ENCODE data around the gene SGK1.

SGK1 gene

GRCh38 chr6:134173366-134173725 is 144.6 kb downstream of the SGK1 start:
- DNase-seq = no peak

DNA sequence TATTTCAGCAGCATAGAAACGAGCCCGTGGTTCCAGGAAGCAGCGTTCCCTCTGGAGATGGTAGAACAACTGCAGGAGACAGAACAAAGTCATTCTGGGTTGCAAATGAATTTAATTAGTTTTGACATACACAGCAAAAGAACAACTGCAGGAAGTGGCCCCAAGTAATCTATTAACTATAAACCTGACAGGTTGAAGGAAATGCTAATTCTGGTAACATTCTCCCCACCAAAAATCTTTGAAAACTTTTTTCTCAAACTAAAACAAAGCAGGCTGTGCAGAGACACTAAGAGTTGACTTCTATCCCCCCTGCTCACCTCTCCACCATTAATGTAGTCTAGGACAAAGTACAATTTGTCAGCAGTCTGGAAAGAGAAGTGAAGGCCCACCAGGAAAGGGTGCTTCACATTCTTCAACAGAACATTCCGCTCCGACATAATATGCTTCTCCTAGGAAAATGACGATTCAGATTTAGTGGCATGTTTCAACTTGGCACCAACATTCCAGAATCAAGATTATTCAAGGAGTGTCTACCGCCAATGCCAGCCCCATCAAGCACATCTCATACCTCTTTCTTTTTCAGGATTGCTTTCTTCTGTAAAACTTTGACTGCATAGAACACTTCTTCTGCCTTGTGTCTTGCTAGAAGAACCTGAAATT is 145.1 kb downstream of the SGK1 start:
- DNase-seq = no peak

DNA sequence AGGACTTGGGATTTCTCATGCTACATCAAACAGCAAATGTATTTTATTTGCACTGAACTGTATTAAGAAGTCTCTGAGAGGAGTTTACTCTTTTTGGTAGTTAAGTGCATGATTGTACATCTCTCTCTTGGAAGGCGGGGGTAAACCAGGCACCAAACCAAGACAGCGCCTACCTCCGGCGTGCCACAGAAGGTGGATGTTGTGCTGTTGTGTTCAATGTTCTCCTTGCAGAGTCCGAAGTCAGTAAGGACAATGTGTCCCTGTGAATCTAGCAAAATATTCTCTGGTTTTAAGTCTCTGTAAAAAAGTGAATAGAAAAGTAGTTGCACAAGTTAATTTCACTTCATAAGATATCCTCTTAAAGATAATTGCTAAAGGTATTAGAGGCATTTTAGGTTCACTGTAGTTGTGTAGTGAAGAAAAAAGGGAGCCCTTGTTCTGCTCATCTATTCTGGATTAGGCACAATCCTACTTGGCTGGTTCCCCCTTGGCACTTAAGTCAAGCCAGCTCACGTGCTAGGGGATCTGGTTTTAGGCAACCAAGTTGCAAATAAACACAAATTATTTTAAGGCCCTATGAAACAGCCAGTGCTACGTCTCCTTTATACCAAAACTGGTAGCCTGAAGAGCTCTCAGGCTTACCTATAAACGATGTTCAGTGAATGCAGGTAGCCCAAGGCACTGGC is 145.7 kb downstream of the SGK1 start:
- peak in 5 of 51 donors; percentile 9 to 49 (median 14) for DNase-seq

GRCh38 chr6:134171517-134171916 is 146.4 kb downstream of the SGK1 start:
- peak in 2 of 51 donors; percentile 8 to 12 for DNase-seq

DNA sequence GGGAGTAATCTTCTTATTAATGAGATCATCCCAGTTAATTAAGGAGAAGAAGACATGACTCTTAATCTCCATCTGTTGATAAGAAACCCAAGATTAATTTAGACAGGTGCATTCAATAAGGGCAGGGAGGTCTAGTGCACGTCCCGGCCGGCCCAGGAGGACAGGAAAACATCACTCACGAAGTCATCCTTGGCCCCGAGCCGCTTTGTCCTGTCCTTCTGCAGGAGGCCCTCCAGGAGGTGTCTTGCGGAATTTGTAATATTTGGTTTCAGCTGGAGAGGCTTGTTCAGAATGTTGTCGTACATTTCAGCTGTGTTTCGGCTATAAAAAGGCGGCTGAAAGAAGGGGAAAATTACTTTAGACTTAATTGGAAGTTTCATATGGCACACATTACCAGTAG is 147.1 kb downstream of the SGK1 start:
- DNase-seq = peak in 1 of 51 donors; percentile 13

- DNase-seq = peak in 2 of 51 donors; percentile 12 to 16
These were observed 147.9 kb downstream of the SGK1 start for GRCh38 chr6:134169871-134170486.

- DNase-seq = no peak
These were observed 149.2 kb downstream of the SGK1 start for GRCh38 chr6:134168590-134169208.

DNA sequence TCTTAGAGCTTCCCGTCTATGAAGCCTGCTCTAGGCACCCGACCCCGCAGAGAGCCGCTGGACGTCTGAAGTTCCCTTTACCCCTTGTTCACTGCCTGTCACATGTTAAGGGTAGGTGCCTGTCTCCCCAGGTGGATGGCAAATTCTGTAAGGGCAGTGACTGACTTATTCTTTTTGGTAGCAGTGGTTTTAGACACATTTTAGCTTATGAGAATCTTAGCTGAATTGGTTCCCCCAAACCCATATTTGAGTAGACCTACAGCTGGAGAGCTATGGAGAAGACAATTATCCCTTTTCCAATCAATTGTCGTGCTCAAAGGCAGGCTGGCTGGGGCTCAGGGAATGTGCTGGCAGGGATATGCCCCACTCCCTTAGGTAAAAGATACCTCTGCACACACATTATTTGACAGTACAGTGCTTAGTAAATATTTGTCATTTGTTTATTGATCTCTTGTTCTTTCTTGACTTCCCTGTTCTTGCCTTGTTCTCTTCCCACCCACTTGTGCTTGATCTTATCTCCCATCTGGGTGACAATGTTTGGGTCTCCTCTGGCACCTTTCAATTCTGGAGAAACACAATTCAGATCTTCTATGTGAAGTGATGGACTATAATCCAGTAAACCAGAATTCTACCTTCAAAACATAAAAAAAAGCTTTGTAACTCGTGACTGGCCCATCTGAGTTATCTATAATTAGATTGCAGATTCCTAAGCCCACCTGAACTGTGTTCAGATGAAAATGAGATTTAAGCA is 151.2 kb downstream of the SGK1 start:
- DNase-seq = no peak

DNA sequence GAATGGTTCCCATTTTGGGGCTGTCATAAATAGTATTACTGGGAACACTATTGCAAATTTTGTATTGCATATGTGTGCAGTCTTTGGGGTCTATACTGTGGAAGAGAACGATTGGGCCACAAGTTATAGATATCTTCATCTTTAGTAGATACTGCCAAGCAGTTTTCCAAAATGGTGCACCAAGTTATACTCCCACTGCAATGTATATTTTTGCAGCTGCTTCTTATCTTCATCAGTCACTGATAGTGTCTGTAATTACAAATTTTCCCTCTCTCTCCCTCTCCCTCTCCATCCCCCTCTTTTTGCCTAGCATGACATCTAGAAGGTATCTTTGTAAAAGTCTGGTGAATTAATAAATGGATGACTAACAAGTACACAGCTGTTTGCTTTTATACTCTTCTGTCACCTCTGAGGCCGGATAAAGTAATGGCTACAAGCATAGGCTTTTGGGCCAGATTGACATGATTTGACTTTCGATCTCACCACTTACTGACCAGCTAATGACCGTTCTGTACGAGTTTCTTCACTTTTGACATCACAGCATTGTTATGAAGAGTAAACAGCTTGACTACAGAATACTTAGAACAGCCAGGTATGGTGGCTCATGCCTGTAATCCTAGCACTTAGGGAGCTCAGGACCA is 152.2 kb downstream of the SGK1 start:
- no peak for DNase-seq

GRCh38 chr6:134164300-134164699 is 153.6 kb downstream of the SGK1 start:
- DNase-seq = no peak

DNA sequence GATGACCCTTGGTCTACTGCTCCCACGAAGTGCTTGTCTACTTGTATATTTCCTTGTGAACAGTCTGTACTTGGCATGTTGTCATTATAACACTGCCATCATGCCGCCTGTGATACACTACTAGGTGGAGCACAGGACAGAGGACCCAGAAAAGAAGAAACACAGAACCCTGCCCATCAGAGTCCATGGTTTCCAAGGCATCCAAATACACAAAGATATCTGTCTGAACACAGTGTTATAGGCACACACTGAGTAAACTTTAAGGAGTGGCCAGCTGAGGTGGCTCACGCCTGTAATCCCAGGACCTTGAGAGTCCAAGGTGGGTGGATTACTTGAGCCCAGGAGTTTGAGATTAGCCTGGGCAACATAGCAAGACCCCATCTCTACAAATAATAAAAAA is 155.0 kb downstream of the SGK1 start:
- no peak for DNase-seq

DNA sequence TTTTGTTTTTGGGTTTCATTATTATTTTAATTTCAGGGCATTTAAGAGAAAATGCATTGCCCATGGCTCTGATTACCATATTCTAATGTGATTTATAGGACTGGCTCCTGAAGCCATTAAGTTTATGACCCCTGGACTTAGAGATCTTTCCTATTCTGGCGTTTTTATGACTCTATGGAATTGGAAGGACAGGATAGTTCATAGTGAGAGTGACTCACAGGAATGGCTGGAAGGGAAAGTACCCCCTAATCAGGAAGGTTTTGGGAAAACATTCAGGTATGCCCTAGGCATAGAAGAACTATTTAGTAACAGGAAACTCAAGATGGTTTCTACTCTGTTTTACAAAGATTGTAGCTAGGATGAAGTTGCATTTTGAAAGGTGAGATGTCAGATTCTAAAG is 156.9 kb downstream of the SGK1 start:
- no peak for DNase-seq

DNA sequence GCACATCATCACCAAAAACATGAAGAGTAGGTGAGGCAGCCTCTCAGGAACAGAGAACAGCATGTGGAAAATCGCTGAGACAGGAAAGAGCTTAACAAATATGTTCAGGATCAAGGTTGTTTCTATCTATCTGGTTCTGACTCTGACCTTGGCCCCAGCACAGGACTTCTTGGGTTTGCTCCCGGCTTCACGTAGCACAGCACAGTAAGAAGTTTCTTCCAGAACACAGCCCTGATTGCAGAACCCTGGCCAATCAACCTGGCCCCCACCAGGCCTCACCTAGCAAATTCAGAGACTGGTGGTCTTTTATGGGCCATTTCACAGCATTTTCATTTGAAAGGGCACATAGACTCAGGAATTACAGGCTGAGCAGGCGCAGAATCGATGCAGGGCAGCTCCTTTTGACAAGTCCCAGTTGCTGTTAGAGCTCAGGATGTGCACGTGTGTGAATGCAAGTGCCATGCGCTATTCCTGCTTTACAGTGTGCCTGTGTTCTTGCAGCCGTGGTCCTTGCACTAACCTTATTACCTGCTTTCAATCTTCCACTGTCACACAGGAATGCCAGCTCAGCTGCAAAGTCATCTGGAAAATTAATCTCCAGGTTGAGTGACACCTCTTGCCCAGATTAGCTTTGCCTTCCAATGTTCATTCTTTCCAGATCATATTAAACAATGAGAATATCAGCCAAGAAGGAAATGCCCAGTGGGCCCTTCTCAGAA is 165.0 kb downstream of the SGK1 start:
- DNase-seq = no peak

GRCh38 chr6:134148566-134148965 is 169.3 kb downstream of the SGK1 start:
- DNase-seq = no peak

DNA sequence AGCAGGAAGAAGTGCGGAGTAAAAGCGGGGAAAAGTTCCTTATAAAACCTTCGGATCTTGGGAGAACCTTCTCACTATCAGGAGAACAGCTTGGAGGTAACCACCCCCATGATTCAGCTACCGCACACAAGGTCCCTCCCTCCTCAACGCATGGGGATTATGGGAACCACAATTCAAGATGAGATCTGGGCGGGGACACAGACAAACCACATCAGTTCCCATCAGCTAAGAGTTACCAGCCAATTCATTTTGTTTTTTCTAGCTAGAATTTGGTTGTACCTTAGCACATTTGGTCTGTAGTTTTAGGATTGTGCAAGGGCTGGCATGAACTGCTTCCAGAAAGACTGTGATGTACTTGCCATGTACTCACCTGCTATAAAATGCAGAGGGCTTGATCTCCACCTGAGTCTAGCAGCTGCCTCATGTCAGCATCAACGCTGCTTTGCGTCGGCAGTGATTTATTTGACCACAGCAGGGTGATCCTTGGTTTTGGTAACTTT is 170.8 kb downstream of the SGK1 start:
- no peak for DNase-seq

GRCh38 chr6:134146268-134147033 is 171.5 kb downstream of the SGK1 start:
- no peak for DNase-seq

- no peak for DNase-seq
These were observed 172.1 kb downstream of the SGK1 start for GRCh38 chr6:134145786-134146185.

DNA sequence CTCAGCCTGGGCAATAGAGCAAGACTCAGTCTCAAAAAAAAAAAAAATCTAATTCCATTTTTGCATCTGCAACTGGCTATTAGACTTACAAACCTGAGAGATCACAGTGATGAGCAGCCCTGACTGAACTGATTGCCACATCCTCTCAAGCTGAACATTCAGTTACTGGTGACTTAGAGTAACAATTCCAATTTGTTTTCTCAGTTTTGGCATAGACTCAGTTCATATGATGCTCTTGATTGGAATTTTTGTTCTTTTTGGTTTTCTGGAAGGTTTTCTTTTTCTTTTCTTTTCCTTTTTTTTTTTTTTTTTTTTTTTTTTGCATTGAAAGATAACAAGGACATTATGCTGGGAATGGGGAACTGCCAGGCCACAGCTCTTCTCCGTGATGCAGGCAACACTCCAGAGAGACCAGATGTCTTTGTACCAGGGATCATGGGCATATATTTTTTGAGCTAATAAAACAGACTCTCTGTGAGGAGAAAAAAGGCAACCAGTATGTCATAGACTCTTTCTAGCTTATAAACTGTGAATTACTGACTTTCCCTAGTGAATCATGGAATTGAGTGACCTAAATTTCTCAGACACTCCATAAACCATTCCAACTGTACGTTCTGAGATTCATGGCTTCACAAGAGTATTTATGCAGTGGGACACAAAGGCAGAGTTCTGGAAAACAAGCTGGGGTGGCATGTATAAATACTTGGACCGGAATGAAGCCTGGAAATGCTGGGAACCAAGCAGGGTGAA is 179.5 kb downstream of the SGK1 start:
- peak in 2 of 51 donors; percentile 2 to 7 for DNase-seq

GRCh38 chr6:134134654-134135053 is 183.3 kb downstream of the SGK1 start:
- DNase-seq = no peak
